Esophagus squamous epithelium (tissue), 4 donors: ENCODE data around the gene HNRNPUL2.

ENCODE experiments used
- POLR2A ChIP-seq, 4 donors: fragments of 450-650 bp; IDR thresholded peaks; one replicate each; pipeline ENCODE4 v1.6.1; 2017; ENCODE audit warnings: antibody characterized with exemption in 4 of 4, mild to moderate bottlenecking in 4 of 4, moderate library complexity in 3 of 4
- TF ChIP-seq, protein P1 (sequence below), 6 experiments: fragments of 450-650 bp in 4 of 6; fragments of 200-600 bp in 2 of 6; sonication (generic) in 2 of 6; IDR thresholded peaks; one replicate each; pipeline ENCODE4 v1.5.1; 2016 to 2019; ENCODE audit warnings: antibody characterized with exemption in 6 of 6, mild to moderate bottlenecking in 4 of 6, moderate library complexity in 4 of 6

DNA sequence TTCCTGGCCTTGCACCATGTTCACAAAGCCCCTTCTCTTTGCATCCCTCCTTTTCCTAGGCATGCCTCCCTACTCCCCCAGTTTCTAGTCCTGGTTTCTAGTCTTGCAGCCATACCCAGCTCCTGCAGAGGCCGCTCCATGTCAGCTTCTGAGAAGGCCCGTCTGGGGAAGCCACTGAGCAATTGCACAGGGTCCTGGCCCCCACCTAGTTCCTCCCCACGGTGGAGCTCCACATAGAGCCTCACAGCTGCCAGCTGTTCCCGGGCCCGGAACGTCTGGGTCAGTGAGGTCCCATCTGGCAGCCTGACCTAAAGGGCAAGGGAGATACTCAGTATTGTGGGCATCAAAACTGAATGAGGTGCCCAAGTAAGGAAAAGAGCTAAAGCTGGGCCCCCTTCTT is 50.6 kb downstream of the HNRNPUL2 start:
- TF ChIP-seq, protein P1, sequence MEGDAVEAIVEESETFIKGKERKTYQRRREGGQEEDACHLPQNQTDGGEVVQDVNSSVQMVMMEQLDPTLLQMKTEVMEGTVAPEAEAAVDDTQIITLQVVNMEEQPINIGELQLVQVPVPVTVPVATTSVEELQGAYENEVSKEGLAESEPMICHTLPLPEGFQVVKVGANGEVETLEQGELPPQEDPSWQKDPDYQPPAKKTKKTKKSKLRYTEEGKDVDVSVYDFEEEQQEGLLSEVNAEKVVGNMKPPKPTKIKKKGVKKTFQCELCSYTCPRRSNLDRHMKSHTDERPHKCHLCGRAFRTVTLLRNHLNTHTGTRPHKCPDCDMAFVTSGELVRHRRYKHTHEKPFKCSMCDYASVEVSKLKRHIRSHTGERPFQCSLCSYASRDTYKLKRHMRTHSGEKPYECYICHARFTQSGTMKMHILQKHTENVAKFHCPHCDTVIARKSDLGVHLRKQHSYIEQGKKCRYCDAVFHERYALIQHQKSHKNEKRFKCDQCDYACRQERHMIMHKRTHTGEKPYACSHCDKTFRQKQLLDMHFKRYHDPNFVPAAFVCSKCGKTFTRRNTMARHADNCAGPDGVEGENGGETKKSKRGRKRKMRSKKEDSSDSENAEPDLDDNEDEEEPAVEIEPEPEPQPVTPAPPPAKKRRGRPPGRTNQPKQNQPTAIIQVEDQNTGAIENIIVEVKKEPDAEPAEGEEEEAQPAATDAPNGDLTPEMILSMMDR (IDR thresholded peaks at IDR 0.05) = no peak
- no peak for TF ChIP-seq POLR2A (IDR thresholded peaks at IDR 0.05)
